HG03025 (cell line): Measurements from ENCODE around the gene UBAC2.

Experiments used
- ATAC-seq: cut with Tn5 transposase; IDR thresholded peaks from one replicate; pipeline ENCODE4 v1.9.1; 2021; ENCODE audit warnings: mild to moderate bottlenecking, moderate library complexity; ENCODE audit not compliant: unreplicated experiment, low FRiP score

Gene UBAC2

GRCh38 chr13:99352351-99353245 is 151.9 kb downstream of the UBAC2 start:
- ATAC-seq: no peak

- no peak for ATAC-seq
Observed at GRCh38 chr13:99353246-99353600, 152.6 kb downstream of the UBAC2 start.

GRCh38 chr13:99353836-99354235 is 153.2 kb downstream of the UBAC2 start:
- no peak for ATAC-seq

GRCh38 chr13:99354371-99354951 is 153.8 kb downstream of the UBAC2 start:
- no peak for ATAC-seq

GRCh38 chr13:99355267-99356011 is 154.8 kb downstream of the UBAC2 start:
- ATAC-seq: no peak

- no peak for ATAC-seq
Observed at GRCh38 chr13:99356012-99356261, 155.3 kb downstream of the UBAC2 start.

GRCh38 chr13:99356262-99357091 is 155.8 kb downstream of the UBAC2 start:
- peak; percentile 52 for ATAC-seq

GRCh38 chr13:99357131-99357596 is 156.5 kb downstream of the UBAC2 start:
- ATAC-seq: peak; percentile 43

- no peak for ATAC-seq
Observed at GRCh38 chr13:99357941-99358340, 157.3 kb downstream of the UBAC2 start.

- no peak for ATAC-seq
Observed at GRCh38 chr13:99359528-99359927, 158.9 kb downstream of the UBAC2 start.

- ATAC-seq: no peak
Observed at GRCh38 chr13:99360696-99361095, 160.0 kb downstream of the UBAC2 start.

GRCh38 chr13:99361197-99361596 is 160.5 kb downstream of the UBAC2 start:
- no peak for ATAC-seq

GRCh38 chr13:99362362-99362761 is 161.7 kb downstream of the UBAC2 start:
- no peak for ATAC-seq

GRCh38 chr13:99363391-99363790 is 162.7 kb downstream of the UBAC2 start:
- ATAC-seq: no peak

- peak; percentile 54 for ATAC-seq
Observed at GRCh38 chr13:99363949-99364348, 163.3 kb downstream of the UBAC2 start.

- no peak for ATAC-seq
Observed at GRCh38 chr13:99366075-99366987, 165.7 kb downstream of the UBAC2 start.

GRCh38 chr13:99367106-99367616 is 166.5 kb downstream of the UBAC2 start:
- no peak for ATAC-seq

- ATAC-seq: no peak
Observed at GRCh38 chr13:99367663-99368448, 167.2 kb downstream of the UBAC2 start.
